ENCODE results near the gene FOXP4.

FOXP4 gene

GRCh38 chr6:41596096-41596685, 50.0 kb downstream of the FOXP4 start:
- no peak for DNase-seq
- Histone ChIP-seq H3K36me3 (peaks cover 43 to 90% (median 72%) of the 10 kb centered on the region in 3 donors), H3K4me1 (no peaks in the 10 kb centered on the region), H3K27ac (no peak overlapping the region), H3K4me3 (no peak overlapping the region), H3K9me3 (no peaks in the 10 kb centered on the region), H3K27me3 (no peaks in the 10 kb centered on the region)
- no peak for TF ChIP-seq CTCF (IDR thresholded peaks at IDR 0.05)
- intact Hi-C loops (cut with DNase I; ENCODE audit: low total_unique reads) = no loop called here

GRCh38 chr6:41596807-41597206, 50.6 kb downstream of the FOXP4 start:
- no peak overlapping the region for H3K27ac ChIP-seq
- TF ChIP-seq CTCF (IDR thresholded peaks at IDR 0.05) = no peak
- H3K4me3 ChIP-seq = no peak overlapping the region
- intact Hi-C loops (cut with DNase I; ENCODE audit: low total_unique reads) = no loop called here
- DNase-seq = no peak
- no peaks in the 10 kb centered on the region for H3K27me3 ChIP-seq
- peaks cover 41 to 84% (median 68%) of the 10 kb centered on the region in 3 donors for H3K36me3 ChIP-seq
- H3K4me1 ChIP-seq = no peaks in the 10 kb centered on the region
- no peaks in the 10 kb centered on the region for H3K9me3 ChIP-seq

GRCh38 chr6:41597246-41598000, 51.2 kb downstream of the FOXP4 start:
- DNase-seq = peak in 1 of 2 donors; percentile 58

GRCh38 chr6:41598670-41599014, 52.5 kb downstream of the FOXP4 start:
- peak in 1 of 2 donors; percentile 43 for DNase-seq
- H3K27ac ChIP-seq = no peak overlapping the region
- no peak for TF ChIP-seq CTCF (IDR thresholded peaks at IDR 0.05)
- intact Hi-C loops (cut with DNase I; ENCODE audit: low total_unique reads) = no loop called here
- peaks cover 41 to 73% (median 59%) of the 10 kb centered on the region in 3 donors for H3K36me3 ChIP-seq
- H3K27me3 ChIP-seq = no peaks in the 10 kb centered on the region
- H3K4me1 ChIP-seq = peaks cover 0 to 17% (median 6%) of the 10 kb centered on the region in 4 donors
- H3K4me3 ChIP-seq = no peak overlapping the region
- no peaks in the 10 kb centered on the region for H3K9me3 ChIP-seq

More at GRCh38 chr6:41597246-41598000, 51.2 kb downstream of the FOXP4 start:
- Histone ChIP-seq H3K36me3 (peaks cover 41 to 83% (median 68%) of the 10 kb centered on the region in 3 donors), H3K4me3 (no peak overlapping the region), H3K27ac (no peak overlapping the region), H3K9me3 (no peaks in the 10 kb centered on the region), H3K4me1 (peaks cover 0 to 5% (median under 1%) of the 10 kb centered on the region in 4 donors), H3K27me3 (no peaks in the 10 kb centered on the region)
- TF ChIP-seq CTCF (IDR thresholded peaks at IDR 0.05) = no peak
- intact Hi-C loops (cut with DNase I; ENCODE audit: low total_unique reads) = no loop called here

- Histone ChIP-seq H3K4me1 (peaks cover 0 to 17% (median 6%) of the 10 kb centered on the region in 4 donors), H3K36me3 (peaks cover 38 to 67% (median 57%) of the 10 kb centered on the region in 3 donors), H3K27ac (no peak overlapping the region), H3K9me3 (no peaks in the 10 kb centered on the region), H3K4me3 (no peak overlapping the region), H3K27me3 (peaks cover 0 to 2% of the 10 kb centered on the region in 2 donors)
- intact Hi-C loops (cut with DNase I; ENCODE audit: low total_unique reads) = no loop called here
- DNase-seq = peak in 1 of 2 donors; percentile 64
- no peak for TF ChIP-seq CTCF (IDR thresholded peaks at IDR 0.05)
Observed at GRCh38 chr6:41599015-41599851, 53.1 kb downstream of the FOXP4 start.
